ENCODE data around the gene TTC7B. TPM values are rescaled to one million over a fixed set of nuclear protein-coding genes. Genes with fewer than 3 reads are reported as not detected.

TTC7B gene
- total and polyA plus RNA-seq, 2 donors (not counting 3 experiments of a cell fraction or from before 2014, with no cell fraction given): 46.8 to 76.5 TPM

DNA sequence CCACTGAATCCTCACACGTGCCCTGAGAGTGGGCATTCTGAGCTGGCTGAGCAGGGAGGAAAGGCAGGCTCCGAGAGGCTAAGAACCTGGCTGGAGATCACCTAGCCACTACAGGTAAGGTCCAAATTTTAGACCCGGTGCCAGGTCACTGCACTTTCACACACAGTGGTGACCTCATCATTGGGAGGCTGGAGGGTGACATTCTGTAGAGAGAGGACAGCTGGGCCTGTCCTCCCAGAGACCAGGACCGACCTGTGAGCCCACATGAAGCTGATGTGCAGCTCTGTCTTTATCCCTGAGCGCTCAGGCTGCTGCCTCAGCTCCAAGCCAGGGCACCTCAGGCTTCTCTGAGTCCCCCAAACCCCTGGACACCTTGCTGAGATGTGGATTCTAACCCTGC lies 4.1 kb downstream of the TTC7B start:
- CTCF ChIA-PET: interaction anchor here (1.2 to 1.9 kb wide), 3 partner anchors 8 to 54 kb away, joined by 6 to 8 read pairs (median 6); no protein-coding TSS in a partner anchor
- Histone ChIP-seq H2AFZ (ENCODE audit: low read depth, low read length) (no peak overlapping the region), H3K27ac (ENCODE audit: insufficient read depth, low read depth, low read length) (no peak overlapping the region), H3K9me3 (replicated peaks; ENCODE audit: control insufficient read depth, insufficient read depth, low read length) (no peaks in the 10 kb centered on the region), H3K36me3 (ENCODE audit: control insufficient read depth in 2 of 2, extremely low read depth in 1 of 2, insufficient read depth in 2 of 2, low read length in 2 of 2) (no peaks in the 10 kb centered on the region), H4K20me1 (replicated peaks; ENCODE audit: control insufficient read depth, extremely low read depth, insufficient read depth, low read length) (no peaks in the 10 kb centered on the region), H3K79me2 (ENCODE audit: control insufficient read depth, insufficient read depth, low read length) (peaks cover 77% of the 10 kb centered on the region), H3K9ac (replicated peaks; ENCODE audit: extremely low read depth, insufficient read depth, low read length) (no peak overlapping the region), H3K27me3 (ENCODE audit: control insufficient read depth in 2 of 2, insufficient read depth in 2 of 2, low read length in 2 of 2) (no peaks in the 10 kb centered on the region), H3K4me3 (replicated peaks in 1 of 3; ENCODE audit: insufficient read depth in 1 of 3, low read depth in 1 of 3, low read length in 3 of 3) (no peak overlapping the region), H3K4me2 (ENCODE audit: insufficient read depth, low read length) (no peak overlapping the region), H3K9me1 (replicated peaks; ENCODE audit: control insufficient read depth, extremely low read depth, insufficient read depth, low read length) (no peaks in the 10 kb centered on the region), H3K4me1 (ENCODE audit: control insufficient read depth, extremely low read depth, insufficient read depth, low read length) (peaks cover 16% of the 10 kb centered on the region)
- FAIRE-seq (no peak), DNase-seq (ENCODE audit: low read depth, low spot score) (no peak)
- no TSS peak for BruUV-seq (replicated peaks)
- intact Hi-C loops (cut with micrococcal nuclease): no loop called here
- dilution Hi-C loops (cut with MboI; ENCODE audit: extremely low pct_ligation_motif_present, low sequenced_read_pairs): no loop called here
- TF ChIP-seq JUN (IDR thresholded peaks at IDR 0.05; ENCODE audit: borderline replicate concordance, insufficient read depth, insufficient read length, low read depth) (no peak), MYC (IDR thresholded peaks at IDR 0.05; ENCODE audit: low read depth, low read length) (no peak), FOS (IDR thresholded peaks at IDR 0.05; ENCODE audit: borderline replicate concordance, insufficient read depth, low read length) (no peak), EZH2 (IDR thresholded peaks at IDR 0.05; ENCODE audit: borderline replicate concordance, low read depth, low read length, severe bottlenecking) (no peak), POLR2A (IDR thresholded peaks at IDR 0.05; ENCODE audit: low read depth, low read length) (no peak), GATA2 (IDR thresholded peaks at IDR 0.05; ENCODE audit: insufficient read depth, insufficient read length, low read depth, low read length) (no peak), POLR2AphosphoS5 (IDR thresholded peaks at IDR 0.05; ENCODE audit: insufficient read depth, low read depth, low read length) (no peak)
- TF ChIP-seq, protein P1, sequence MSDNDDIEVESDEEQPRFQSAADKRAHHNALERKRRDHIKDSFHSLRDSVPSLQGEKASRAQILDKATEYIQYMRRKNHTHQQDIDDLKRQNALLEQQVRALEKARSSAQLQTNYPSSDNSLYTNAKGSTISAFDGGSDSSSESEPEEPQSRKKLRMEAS (IDR thresholded peaks at IDR 0.05; ENCODE audit: insufficient read depth, insufficient read length): no peak
- TF ChIP-seq, protein P2, sequence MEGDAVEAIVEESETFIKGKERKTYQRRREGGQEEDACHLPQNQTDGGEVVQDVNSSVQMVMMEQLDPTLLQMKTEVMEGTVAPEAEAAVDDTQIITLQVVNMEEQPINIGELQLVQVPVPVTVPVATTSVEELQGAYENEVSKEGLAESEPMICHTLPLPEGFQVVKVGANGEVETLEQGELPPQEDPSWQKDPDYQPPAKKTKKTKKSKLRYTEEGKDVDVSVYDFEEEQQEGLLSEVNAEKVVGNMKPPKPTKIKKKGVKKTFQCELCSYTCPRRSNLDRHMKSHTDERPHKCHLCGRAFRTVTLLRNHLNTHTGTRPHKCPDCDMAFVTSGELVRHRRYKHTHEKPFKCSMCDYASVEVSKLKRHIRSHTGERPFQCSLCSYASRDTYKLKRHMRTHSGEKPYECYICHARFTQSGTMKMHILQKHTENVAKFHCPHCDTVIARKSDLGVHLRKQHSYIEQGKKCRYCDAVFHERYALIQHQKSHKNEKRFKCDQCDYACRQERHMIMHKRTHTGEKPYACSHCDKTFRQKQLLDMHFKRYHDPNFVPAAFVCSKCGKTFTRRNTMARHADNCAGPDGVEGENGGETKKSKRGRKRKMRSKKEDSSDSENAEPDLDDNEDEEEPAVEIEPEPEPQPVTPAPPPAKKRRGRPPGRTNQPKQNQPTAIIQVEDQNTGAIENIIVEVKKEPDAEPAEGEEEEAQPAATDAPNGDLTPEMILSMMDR (IDR thresholded peaks at IDR 0.05; ENCODE audit: extremely low read depth in 1 of 2, insufficient read depth in 1 of 2, low read depth in 1 of 2, low read length in 2 of 2): no peak
- POLR2A ChIA-PET: no interaction called here

Data from endothelial cell of umbilical vein (primary cell).